ENCODE data around the gene ADAMTS3. TPM values are rescaled to one million over a fixed set of nuclear protein-coding genes. Genes with fewer than 3 reads are reported as not detected.

ADAMTS3 gene
- total RNA-seq, 1 donor from 2014 or later, result 2.7 TPM

DNA sequence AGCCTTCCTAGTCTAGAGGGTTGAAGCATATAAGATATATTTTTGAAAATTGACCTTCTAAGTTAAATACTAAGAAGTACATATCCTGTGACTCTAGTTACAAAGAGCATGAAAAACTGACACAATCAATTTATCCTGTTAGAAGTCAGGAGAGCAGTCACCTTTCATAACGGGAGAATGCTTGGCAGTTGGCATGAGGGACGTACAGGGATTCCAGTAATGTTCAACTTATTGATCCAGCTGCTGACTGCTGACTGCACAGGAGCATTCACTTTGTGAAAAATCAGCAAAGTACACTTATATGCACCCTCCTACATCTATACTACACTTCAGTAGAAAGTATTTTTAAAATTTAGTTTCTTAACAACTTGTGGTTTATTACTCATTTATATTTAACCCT lies 4.2 kb downstream of the ADAMTS3 start:
- no peaks in the 10 kb centered on the region for H3K36me3 Mint-ChIP-seq (ENCODE audit: low read depth)
- DNase-seq (ENCODE audit: low read depth, low spot score), result no peak
- H3K9me3 Mint-ChIP-seq, result no peaks in the 10 kb centered on the region
- no peak overlapping the region for H3K4me3 Mint-ChIP-seq
- TF ChIP-seq, protein P1, sequence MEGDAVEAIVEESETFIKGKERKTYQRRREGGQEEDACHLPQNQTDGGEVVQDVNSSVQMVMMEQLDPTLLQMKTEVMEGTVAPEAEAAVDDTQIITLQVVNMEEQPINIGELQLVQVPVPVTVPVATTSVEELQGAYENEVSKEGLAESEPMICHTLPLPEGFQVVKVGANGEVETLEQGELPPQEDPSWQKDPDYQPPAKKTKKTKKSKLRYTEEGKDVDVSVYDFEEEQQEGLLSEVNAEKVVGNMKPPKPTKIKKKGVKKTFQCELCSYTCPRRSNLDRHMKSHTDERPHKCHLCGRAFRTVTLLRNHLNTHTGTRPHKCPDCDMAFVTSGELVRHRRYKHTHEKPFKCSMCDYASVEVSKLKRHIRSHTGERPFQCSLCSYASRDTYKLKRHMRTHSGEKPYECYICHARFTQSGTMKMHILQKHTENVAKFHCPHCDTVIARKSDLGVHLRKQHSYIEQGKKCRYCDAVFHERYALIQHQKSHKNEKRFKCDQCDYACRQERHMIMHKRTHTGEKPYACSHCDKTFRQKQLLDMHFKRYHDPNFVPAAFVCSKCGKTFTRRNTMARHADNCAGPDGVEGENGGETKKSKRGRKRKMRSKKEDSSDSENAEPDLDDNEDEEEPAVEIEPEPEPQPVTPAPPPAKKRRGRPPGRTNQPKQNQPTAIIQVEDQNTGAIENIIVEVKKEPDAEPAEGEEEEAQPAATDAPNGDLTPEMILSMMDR (conservative IDR thresholded peaks at IDR 0.05), result no peak
- peaks cover 8% of the 10 kb centered on the region for H3K27me3 Mint-ChIP-seq (ENCODE audit: low read depth)
- no peak overlapping the region for H3K27ac Mint-ChIP-seq (ENCODE audit: unreplicated experiment)
- H3K4me1 Mint-ChIP-seq, result peaks cover 18% of the 10 kb centered on the region

DNA sequence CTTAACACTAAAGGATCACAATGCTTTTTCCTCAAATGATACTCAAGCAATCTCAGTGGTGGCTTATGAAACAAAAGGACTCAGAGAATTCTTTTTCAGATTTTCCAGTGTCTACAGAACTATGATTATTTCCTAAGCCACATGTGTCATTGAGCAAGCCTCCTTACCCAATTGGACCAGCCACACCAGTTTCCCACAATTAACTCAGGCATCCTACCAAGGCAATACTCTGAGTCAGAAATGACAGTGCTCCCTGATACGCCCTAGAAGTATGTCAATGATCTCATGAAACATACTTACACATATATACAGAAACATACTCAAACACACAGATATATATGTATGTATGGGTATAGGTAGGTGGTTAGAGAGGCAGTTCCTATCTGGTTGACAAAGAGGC lies 4.8 kb downstream of the ADAMTS3 start:
- H3K36me3 Mint-ChIP-seq (ENCODE audit: low read depth), result no peaks in the 10 kb centered on the region
- peaks cover 5% of the 10 kb centered on the region for H3K27me3 Mint-ChIP-seq (ENCODE audit: low read depth)
- H3K9me3 Mint-ChIP-seq, result no peaks in the 10 kb centered on the region
- H3K4me3 Mint-ChIP-seq, result no peak overlapping the region
- TF ChIP-seq, protein P1 (conservative IDR thresholded peaks at IDR 0.05), result no peak
- peaks cover 15% of the 10 kb centered on the region for H3K4me1 Mint-ChIP-seq
- H3K27ac Mint-ChIP-seq (ENCODE audit: unreplicated experiment), result no peak overlapping the region
- DNase-seq (ENCODE audit: low read depth, low spot score), result no peak

DNA sequence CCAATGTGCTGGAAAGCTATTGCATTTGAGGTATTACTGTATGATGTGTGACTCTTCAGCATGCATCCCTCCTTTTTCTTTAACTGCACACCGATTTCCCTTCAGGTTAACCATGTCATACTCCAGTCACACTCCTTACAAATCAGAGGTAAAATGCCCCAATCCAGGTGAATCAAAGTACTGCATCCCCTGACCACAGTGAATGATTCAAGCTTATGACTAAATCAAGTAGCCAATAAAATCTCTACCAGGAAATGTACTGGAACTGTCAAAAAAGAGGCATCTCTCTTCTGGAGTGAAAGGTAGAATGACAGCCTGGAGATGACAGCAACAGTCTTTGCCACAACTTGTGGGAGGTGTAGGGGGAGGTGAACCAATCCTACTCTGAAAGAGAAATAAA lies 10.4 kb downstream of the ADAMTS3 start:
- H3K4me3 Mint-ChIP-seq, result no peak overlapping the region
- no peaks in the 10 kb centered on the region for H3K36me3 Mint-ChIP-seq (ENCODE audit: low read depth)
- TF ChIP-seq, protein P1 (conservative IDR thresholded peaks at IDR 0.05), result no peak
- no peaks in the 10 kb centered on the region for H3K27me3 Mint-ChIP-seq (ENCODE audit: low read depth)
- no peaks in the 10 kb centered on the region for H3K9me3 Mint-ChIP-seq
- H3K27ac Mint-ChIP-seq (ENCODE audit: unreplicated experiment), result no peak overlapping the region
- no peaks in the 10 kb centered on the region for H3K4me1 Mint-ChIP-seq
- DNase-seq (ENCODE audit: low read depth, low spot score), result no peak

DNA sequence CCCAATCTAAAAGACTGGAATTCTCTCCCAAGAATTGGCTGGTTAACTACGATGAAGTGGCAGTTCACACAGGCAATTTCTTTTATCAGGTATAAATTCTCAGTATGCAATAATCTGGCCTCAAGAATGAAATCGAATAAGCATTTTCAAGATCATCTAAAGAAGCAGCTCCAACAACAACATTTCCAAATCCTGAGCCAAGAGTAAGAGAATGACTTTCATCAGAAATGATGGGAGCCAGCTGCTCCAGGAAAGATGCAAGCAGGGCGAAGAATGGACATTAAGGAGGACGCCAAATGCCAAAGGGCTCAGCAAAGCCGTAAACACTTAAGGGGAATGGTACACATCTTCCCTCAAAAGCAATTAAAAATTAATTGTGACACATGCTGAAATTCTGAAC lies 12.0 kb downstream of the ADAMTS3 start:
- H3K27ac Mint-ChIP-seq (ENCODE audit: unreplicated experiment), result no peak overlapping the region
- no peak for DNase-seq (ENCODE audit: low read depth, low spot score)
- no peaks in the 10 kb centered on the region for H3K27me3 Mint-ChIP-seq (ENCODE audit: low read depth)
- H3K9me3 Mint-ChIP-seq, result no peaks in the 10 kb centered on the region
- TF ChIP-seq, protein P1 (conservative IDR thresholded peaks at IDR 0.05), result no peak
- H3K36me3 Mint-ChIP-seq (ENCODE audit: low read depth), result no peaks in the 10 kb centered on the region
- H3K4me1 Mint-ChIP-seq, result no peaks in the 10 kb centered on the region
- no peak overlapping the region for H3K4me3 Mint-ChIP-seq

DNA sequence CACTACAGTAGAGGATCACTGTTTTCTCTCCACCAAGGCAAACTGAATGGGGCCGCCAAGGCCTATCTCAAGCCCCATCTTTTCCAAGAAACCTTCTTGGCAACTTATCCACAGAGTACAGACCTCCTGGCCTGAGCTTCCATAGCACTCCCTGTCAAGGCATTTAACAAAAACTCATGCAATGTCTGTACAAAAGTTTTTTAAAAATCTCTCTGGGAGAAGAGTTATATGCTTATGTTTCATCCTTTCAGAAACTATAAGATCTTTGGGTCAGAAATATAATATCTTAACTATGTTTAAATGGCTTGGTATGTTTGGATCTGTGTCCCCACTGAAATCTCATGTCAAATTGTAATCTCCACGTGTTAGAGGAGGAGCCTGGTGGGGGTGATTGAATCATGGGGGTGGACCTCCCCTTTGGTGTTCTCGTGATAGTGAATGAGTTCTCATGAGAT lies 13.6 kb downstream of the ADAMTS3 start:
- TF ChIP-seq, protein P1 (conservative IDR thresholded peaks at IDR 0.05), result no peak
- Mint-ChIP-seq H3K4me1 (no peaks in the 10 kb centered on the region), H3K27ac (ENCODE audit: unreplicated experiment) (no peak overlapping the region), H3K27me3 (ENCODE audit: low read depth) (no peaks in the 10 kb centered on the region), H3K9me3 (no peaks in the 10 kb centered on the region), H3K36me3 (ENCODE audit: low read depth) (no peaks in the 10 kb centered on the region), H3K4me3 (no peak overlapping the region)
- no peak for DNase-seq (ENCODE audit: low read depth, low spot score)
